ENCODE results near the gene EDIL3. TPM values are rescaled to one million over a fixed set of nuclear protein-coding genes. Genes with fewer than 3 reads are reported as not detected.

EDIL3 gene
- total RNA-seq, 4 donors from 2014 or later: 2.8 to 20.6 (median 10.2) TPM

DNA sequence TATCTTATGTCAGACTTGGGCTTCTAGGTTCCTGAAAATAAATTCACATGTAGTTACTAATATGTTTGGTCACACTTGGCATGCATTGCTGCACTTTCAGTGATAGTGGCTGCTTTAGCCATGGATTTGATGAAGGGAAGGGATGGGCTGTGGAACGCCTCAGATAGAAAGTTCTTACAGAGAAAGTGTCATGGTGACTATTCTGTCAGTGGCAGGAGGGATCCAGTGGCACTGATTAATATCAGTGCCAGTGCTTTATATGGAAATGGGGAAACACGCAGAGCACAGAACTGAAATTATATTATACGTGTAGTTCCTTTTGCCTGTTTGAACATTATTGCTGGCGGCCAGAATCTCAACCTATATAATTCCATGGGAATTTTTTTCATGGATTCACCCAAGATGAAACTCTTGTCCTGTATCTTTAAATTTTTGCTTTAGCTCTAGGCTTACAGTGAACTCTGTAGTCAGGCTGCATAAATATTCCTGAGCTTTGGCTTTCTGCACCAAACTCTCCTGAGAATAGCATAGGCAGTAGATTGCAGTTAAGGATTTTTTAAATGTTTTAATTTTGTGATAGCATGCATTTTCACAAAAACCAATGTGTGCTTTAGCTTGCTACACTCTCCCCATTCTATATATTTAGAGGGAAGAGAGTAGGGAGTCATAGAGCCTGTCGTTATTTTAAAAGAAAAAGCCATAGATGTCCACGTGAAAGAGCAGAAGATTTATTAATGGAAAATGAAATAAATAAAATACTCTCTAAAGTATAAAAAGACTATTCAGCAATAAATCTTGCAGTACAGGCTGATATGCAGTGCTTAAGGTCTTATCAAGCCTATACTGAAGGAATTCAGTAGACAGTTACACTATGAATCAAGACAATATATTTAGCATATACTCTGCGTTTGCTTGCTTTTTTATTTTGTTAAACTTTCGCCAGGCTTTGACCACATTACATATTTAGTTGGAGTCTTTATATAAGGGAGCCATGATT is 98.7 kb downstream of the EDIL3 start:
- intact Hi-C loops (cut with DNase I): no loop called here
- no peak for DNase-seq
- Histone ChIP-seq H3K4me1 (no peaks in the 10 kb centered on the region), H3K27me3 (no peaks in the 10 kb centered on the region), H3K27ac (no peak overlapping the region), H3K9me3 (no peaks in the 10 kb centered on the region), H3K36me3 (no peaks in the 10 kb centered on the region), H3K4me3 (no peak overlapping the region)
- WGBS, 2 donors: 71 to 77% methylated on average over 8 of the region's 8 CpGs
- TF ChIP-seq, protein P1, sequence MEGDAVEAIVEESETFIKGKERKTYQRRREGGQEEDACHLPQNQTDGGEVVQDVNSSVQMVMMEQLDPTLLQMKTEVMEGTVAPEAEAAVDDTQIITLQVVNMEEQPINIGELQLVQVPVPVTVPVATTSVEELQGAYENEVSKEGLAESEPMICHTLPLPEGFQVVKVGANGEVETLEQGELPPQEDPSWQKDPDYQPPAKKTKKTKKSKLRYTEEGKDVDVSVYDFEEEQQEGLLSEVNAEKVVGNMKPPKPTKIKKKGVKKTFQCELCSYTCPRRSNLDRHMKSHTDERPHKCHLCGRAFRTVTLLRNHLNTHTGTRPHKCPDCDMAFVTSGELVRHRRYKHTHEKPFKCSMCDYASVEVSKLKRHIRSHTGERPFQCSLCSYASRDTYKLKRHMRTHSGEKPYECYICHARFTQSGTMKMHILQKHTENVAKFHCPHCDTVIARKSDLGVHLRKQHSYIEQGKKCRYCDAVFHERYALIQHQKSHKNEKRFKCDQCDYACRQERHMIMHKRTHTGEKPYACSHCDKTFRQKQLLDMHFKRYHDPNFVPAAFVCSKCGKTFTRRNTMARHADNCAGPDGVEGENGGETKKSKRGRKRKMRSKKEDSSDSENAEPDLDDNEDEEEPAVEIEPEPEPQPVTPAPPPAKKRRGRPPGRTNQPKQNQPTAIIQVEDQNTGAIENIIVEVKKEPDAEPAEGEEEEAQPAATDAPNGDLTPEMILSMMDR (IDR thresholded peaks at IDR 0.05): no peak
- no peak for TF ChIP-seq POLR2A (IDR thresholded peaks at IDR 0.05)

DNA sequence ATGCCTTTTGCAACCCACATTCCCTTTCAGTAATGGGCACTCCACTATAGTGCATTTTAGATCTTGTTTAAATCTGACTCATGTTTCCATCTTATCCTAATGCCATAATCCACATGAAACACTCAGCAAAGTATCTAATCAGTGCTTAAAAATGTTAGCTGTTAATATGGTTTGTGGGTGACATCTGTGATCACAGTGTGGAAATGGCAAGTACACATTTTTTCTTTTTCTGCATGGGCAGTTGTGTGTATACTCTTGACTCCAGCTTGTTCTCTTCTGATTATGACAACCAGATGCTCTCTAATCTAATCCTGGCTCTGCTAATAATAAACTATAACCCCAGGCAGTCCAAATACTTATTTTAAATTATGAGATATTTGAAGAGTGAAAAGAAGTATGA is 103.3 kb downstream of the EDIL3 start:
- intact Hi-C loops (cut with DNase I): no loop called here
- no peak for DNase-seq
- no peaks in the 10 kb centered on the region for H3K27me3 ChIP-seq

GRCh38 chr5:84279234-84279633 is 105.4 kb downstream of the EDIL3 start:
- no peaks in the 10 kb centered on the region for H3K27me3 ChIP-seq
- H3K4me1 ChIP-seq: no peaks in the 10 kb centered on the region
- no peaks in the 10 kb centered on the region for H3K9me3 ChIP-seq
- intact Hi-C loops (cut with DNase I): loop anchor here (5.0 kb wide), 1 partner anchor 173 kb away; no protein-coding TSS in a partner anchor
- no peak overlapping the region for H3K4me3 ChIP-seq
- H3K36me3 ChIP-seq: no peaks in the 10 kb centered on the region
- no peak for DNase-seq
- TF ChIP-seq POLR2A (IDR thresholded peaks at IDR 0.05): no peak
- TF ChIP-seq, protein P1 (IDR thresholded peaks at IDR 0.05): no peak
- no peak overlapping the region for H3K27ac ChIP-seq

More for the DNA sequence above, 103.3 kb downstream of the EDIL3 start:
- Histone ChIP-seq H3K27ac (no peak overlapping the region), H3K4me1 (no peaks in the 10 kb centered on the region), H3K36me3 (no peaks in the 10 kb centered on the region), H3K9me3 (no peaks in the 10 kb centered on the region), H3K4me3 (no peak overlapping the region)
- TF ChIP-seq POLR2A (IDR thresholded peaks at IDR 0.05): no peak
- TF ChIP-seq, protein P1 (IDR thresholded peaks at IDR 0.05): no peak

DNA sequence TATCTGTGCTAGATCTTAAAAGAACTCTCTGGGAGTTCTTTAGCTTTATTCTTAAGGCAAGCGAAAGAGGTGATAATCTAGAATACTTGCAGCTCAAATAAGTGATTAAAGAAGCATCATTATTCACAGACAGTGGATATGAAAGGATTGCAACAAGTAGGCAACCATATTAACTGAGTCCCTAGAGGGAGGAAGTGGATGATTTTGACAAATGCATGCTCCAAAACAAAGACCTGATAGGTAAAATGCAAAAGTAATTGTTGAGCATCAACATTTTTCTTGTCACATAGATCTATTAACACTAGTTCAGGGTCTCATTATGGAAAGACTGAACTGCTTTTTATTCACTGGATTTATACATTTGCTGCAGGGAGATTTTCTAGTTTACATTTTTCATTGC is 109.1 kb downstream of the EDIL3 start:
- DNase-seq: no peak
- H3K4me1 ChIP-seq: no peaks in the 10 kb centered on the region
- intact Hi-C loops (cut with DNase I): loop anchor here (5.0 kb wide), 1 partner anchor 177 kb away; no protein-coding TSS in a partner anchor
- no peak overlapping the region for H3K4me3 ChIP-seq
- H3K36me3 ChIP-seq: no peaks in the 10 kb centered on the region
- H3K27ac ChIP-seq: no peak overlapping the region
- H3K9me3 ChIP-seq: no peaks in the 10 kb centered on the region
- TF ChIP-seq, protein P1 (IDR thresholded peaks at IDR 0.05): no peak
- TF ChIP-seq POLR2A (IDR thresholded peaks at IDR 0.05): no peak
- no peaks in the 10 kb centered on the region for H3K27me3 ChIP-seq
- WGBS, 2 donors: 82 to 95% methylated on average over 1 of the region's 1 CpG

Data from esophagus squamous epithelium (tissue), 5 donors.